ENCODE results near the gene IGLON5.

The IGLON5 gene

GRCh38 chr19:51339687-51340656 lies 28.5 kb downstream of the IGLON5 start:
- no peak for DNase-seq

DNA sequence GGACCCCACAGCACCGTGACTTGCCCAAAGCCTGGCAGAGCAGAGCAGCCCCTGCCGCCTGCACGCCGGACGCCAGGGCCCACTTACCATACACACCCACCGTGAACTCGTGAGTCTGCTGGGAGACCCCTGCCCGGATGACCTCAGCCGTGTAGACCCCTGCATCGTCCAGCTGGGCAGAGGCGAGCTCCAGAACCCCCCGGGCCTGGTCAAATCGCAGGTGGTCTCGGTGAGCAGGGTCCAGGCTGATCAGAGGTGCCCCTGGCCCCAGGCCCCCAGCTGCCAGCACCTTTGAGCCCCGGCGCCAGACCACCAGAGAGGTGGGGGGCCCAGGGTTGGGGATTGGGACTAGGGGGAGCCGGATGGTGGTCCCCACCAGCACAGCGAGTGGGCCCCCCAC lies 29.6 kb downstream of the IGLON5 start:
- DNase-seq: no peak

DNA sequence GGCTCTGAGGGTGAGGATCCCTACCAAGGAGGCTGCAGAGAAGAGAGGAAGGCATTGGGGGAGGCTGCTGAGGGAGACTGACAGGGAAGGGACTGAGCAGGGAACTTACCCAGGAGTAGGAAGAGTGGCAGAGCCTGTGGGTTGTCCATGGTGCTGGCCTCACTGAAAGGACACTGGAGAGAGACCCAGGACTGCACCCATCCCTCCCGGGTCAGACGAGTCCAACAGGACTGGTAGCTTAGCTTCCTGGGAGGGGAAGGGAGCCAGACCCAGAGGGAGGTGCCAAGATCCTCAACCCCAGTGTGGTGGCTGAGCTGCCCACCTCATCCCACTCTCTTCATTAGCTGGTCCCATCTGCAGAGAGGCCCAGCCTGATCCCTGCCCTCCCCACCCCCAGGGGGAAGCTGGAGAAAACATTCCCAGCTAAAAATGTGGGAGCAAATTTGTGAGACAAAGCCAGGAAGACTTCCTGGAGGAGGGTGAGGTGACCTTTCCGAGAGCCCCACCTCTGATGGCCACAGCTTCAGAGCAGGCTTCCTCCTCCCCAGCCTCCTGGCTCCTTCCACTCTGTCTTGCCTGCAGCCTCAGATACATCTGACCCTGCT lies 30.6 kb downstream of the IGLON5 start, which contains the start of gene VSIG10L:
TSS of gene VSIG10L (minus strand) at position 164 of the 605 bp plus-strand sequence. CDS start at position 149, 15 bp downstream.
- DNase-seq: no peak

GRCh38 chr19:51342631-51343569 lies 31.5 kb downstream of the IGLON5 start:
- DNase-seq: no peak

DNA sequence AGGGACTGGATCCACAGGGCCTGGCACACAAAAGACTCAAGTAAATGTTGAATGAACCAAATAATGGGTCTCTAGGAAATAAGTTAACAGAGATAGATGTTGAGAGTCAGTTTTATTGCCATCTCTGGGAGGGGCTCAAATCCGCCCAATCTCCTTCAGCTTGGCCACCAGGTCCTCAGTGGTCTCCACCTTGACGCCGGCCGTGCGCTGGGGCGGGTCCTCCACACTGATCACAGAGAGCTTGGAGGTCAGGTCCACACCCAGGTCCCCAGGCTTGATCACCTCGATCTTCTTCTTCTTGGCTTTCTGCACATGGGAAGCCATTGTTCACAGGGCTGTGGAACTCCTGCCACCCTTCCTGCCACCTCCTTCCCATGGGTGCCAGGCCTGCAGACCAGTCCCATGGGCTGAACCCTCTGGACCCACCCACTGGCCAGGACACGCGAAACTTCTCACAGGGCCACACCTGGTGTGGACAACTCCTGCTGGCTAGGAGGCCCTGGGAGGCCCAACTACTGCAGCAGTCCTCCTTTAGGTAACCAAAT lies 33.7 kb downstream of the IGLON5 start:
- DNase-seq: no peak

- no peak for DNase-seq
Observed at GRCh38 chr19:51346742-51347141, 35.3 kb downstream of the IGLON5 start.

DNA sequence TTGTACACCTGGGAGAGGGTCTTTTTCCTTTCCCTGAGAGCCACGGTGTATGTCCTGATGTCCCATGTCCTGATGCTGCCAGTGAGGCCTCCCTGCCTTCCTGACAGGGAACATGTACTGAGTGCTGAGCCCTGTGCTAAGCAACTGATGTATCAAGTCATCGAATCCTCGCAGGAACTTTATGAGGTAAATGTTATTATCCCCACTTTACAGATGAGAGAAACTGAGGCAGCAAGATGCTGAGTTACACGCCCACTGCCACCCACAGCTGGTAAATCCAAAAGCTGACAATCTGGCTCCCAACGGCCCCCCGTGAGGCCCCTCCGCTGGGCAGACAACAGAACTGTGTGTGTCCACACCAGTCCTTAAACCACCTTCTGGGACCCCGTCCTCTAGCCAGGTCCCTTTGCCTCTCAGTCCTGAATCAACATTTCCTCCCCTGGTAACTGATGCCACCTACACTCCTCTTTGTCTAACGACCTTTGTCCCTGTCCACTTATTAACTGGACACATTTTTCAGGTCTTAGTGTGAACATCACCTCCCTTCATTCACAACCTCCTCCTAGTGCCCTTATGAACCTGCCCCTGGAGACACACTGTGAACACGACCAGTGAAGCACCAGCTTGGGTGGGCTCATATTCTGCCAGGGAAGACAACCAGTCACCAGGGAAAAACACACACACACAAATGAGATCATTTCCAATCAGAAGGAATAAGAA lies 35.9 kb downstream of the IGLON5 start:
- no peak for DNase-seq

GRCh38 chr19:51351266-51351990 lies 40.0 kb downstream of the IGLON5 start:
- DNase-seq: no peak

DNA sequence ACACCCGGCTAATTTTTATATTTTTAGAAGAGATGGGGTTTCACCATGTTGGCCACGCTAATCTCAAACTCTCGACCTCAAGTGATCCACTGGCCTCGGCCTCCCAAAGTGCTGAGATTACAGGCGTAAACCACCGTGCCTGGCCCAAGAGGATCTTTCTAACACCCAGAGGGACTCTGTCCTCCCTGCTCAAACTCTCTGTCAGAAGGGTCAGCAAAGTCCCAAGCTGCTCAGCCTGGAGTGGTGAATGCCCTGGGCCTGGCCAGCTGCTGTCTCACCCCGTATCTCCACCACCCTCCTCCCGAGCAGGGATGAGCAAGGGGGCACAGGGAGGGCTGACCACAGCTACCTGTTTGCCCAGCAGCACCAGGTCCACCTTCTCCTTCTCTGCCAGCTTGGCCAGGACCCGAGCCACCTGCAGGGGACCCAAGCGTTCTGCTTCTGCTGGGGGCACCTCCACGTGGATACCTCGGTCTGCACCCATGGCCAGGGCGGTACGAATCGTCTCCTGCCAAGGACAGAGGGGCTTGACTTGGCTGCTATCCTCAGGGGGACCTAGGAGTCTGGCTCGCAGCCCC lies 41.4 kb downstream of the IGLON5 start:
- DNase-seq: no peak

DNA sequence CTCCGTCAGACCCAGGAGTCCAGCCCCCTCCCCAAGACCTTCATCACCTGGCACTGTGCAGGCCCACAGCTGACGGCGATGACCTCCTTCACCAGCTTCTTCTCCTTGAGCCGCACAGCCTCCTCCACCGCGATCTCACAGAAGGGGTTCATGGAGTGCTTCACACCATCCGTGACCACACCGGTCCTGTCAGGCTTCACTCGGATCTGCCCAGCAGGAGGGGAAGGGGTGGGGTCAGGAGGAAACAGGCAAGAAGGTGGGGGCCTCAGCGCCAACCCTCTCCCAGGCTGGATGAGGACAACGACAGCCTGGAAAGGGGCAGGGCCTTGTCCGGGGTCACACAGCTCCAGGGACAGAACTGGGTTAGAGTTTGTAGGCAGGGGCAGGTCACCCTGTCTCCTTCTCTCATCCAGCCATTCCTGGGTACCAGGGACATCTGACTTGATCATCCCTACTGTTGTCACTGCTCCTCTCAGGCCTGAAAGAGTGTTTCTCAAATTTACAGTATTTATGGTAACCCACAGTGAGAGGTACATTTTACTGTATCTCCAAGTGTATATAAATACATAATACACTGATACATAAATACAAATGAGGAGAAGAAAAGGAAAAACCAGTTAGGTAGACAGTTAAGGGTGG lies 42.8 kb downstream of the IGLON5 start:
- DNase-seq: no peak

DNA sequence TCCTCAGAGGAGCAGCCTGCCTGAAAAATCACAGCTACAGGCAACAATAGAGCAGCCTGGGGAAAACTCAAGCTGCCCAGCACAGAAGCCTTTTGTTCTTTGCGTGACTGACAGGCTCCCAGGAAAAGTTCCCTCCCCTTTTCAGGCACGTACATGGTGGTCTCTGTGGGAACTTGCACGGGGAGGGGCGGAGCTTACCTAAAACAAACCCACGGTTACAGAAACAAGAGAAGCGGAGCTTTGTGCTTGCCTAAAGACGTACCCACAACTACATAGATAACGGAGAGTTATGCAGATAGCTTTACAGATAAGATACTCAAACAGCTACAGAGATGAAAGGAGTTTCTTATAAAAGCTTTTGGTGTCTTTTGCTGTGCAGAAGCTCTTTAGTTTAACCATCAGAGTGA lies 43.3 kb downstream of the IGLON5 start:
- DNase-seq: no peak

DNA sequence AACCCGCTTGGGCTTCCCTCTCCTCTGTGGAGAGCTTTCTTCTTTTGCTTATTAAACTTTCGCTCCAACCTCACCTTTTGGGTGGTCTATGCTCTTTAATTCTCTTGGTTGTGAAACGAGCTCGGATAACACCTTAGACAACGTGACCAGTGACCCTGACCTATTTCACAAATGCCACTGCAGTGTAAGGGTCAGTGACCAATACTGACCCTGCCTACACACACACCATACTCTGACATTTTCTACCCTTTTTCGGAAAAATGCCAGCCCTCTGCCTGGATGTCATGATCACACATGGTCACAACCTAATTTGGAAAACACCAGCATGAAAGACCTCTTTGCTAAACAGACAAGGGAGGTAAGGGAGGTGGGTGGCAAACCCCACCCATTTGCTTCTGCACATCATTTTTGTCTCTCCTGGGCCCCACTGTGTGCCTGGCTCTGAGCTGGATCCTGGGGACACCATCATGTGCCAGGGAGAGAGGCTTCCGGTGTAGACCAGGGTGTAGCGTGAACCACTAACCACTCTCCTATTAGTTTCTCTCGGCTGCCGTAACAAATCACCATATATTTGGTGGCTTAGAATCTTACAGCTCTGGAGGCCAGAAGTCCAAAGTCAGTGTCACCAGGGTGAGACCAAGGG lies 44.8 kb downstream of the IGLON5 start:
- DNase-seq: no peak

- no peak for DNase-seq
Observed at GRCh38 chr19:51357952-51358351, 46.5 kb downstream of the IGLON5 start.

GRCh38 chr19:51359294-51359693 lies 47.9 kb downstream of the IGLON5 start:
- DNase-seq: no peak

DNA sequence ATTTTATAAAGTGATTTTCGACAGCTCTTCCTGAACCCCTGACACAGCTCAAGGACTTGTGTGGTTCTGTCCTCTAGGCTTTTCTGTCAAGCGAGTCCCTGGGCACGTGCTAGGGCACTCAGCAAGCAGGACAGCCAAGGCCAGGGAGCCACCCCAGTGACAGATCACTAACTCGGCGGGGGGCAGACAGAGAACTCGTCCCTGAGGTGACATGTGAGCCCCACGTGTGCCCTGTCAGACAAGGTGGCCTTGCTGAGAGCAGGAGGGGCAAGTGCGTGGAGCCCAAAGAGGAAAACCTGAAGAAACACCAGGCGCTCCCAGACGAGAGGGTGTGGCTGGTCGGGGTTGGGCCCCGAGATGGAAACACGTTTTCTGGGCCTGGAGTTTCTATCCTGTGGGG lies 49.8 kb downstream of the IGLON5 start:
- no peak for DNase-seq

DNA sequence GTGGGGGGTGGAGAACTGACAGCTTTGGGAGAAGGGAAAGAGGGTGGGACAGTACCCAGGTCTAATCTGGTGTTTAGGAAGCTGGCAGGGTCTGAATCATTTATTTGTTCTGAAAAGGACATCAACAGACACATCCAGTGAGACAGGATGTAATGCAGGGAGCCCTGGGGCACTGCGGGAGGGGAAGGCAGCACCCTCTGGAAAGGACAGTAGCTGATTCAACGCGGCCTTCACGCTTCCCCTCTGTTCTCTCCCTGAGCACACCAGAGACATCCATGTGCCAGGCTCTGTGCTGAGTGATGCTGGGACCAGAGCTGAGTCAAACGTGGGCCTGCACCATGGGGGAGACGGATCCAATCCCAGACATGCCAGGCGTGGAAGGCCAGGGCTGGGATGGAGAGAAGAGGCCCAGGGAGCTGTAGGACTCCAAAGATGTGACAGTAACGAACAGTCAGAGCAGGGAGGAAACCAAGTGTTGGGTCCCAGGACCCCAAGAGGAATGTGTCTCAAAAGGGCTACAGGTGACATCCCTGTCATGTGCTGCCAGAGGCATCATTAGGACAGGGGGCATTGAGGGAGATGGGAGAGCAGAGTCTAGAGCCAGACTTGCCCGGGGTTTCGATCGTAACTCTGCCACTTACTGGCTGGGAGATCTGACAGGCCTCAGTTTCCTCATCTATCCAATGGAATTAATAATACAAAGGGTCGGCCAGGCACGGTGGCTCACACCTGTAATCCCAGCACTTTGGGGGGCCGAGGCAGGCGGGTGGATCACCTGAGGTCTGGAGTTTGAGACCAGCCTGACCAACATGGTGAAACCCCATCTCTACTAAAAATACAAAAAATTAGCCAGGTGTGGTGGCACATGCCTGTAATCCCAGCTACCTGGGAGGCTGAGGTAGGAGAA lies 53.0 kb downstream of the IGLON5 start:
- DNase-seq: no peak

- DNase-seq: no peak
Observed at GRCh38 chr19:51365211-51365964, 53.9 kb downstream of the IGLON5 start.

DNA sequence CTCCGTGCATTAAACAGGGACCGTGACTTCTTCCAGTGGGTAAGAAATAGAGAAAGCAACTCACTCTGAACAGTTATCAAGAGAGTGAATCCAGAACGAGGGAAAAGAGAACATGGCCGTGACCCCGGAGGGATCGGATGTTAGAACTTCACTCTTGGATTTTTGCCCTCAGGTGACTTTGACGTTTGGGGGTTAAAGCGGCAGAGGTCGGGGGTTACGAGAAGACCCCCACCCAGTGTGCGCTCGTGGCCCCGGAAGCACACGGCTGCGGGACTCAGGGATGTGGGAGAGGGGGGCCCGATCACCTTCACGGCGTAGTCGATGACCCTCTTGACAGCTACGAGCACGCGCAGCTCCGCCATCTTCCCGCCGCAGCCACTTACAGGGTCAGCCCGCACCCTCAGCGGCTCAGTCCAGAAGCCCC lies 54.5 kb downstream of the IGLON5 start, which contains the start of gene ETFB:
TSS of gene ETFB (minus strand) at position 424 of the 424 bp plus-strand sequence. CDS start at position 362, 62 bp downstream.
- DNase-seq: no peak

All from NCI-H524 treated with DMSO at 0.1 percent for 48 hours (cell line).